Stimulated activated CD8-positive, alpha-beta memory T cell treated with anti-CD3 and anti-CD28 coated beads, Interleukin-7, amount 100 ng/mL, for 4 hours (primary cell): Measurements from ENCODE around the gene EIF2B4.

Source experiments
- DNase-seq, 2 donors: peaks; one replicate each; pipeline ENCODE4 v3.0.0-alpha.2; 2020; ENCODE audit warnings: low read depth in 2 of 2

EIF2B4 gene

GRCh38 chr2:27370026-27370815, at the start of gene EIF2B4, which contains the start of gene SNX17:
Gene EIF2B4, minus strand, starts transcription at chr2:27370338. Its CDS starts 24 bp downstream, at chr2:27370314.
Gene SNX17, plus strand, starts transcription at chr2:27370616. Its CDS starts 128 bp downstream, at chr2:27370744.
- peak; percentile 98 to 99 for DNase-seq

- no peak for DNase-seq
Observed at GRCh38 chr2:27416151-27416550, 46.0 kb upstream of the EIF2B4 start.

GRCh38 chr2:27412419-27413152, 42.4 kb upstream of the EIF2B4 start:
- DNase-seq = no peak

- peak; percentile 90 to 95 for DNase-seq
Observed at GRCh38 chr2:27409321-27410073, 39.4 kb upstream of the EIF2B4 start, which contains the start of gene PPM1G. Gene PPM1G, minus strand, starts transcription at chr2:27409591. Its CDS starts 169 bp downstream, at chr2:27409422.

- peak in 1 of 2 donors; percentile 16 for DNase-seq
Observed at GRCh38 chr2:27408601-27409320, 38.6 kb upstream of the EIF2B4 start.

- DNase-seq = no peak
Observed at GRCh38 chr2:27407798-27408491, 37.8 kb upstream of the EIF2B4 start.

GRCh38 chr2:27400348-27401135, 30.4 kb upstream of the EIF2B4 start:
- no peak for DNase-seq

- DNase-seq = no peak
Observed at GRCh38 chr2:27398962-27399361, 28.8 kb upstream of the EIF2B4 start.

- no peak for DNase-seq
Observed at GRCh38 chr2:27393225-27393624, 23.1 kb upstream of the EIF2B4 start.

GRCh38 chr2:27390822-27391679, 20.9 kb upstream of the EIF2B4 start:
- DNase-seq = no peak

GRCh38 chr2:27381577-27382181, 11.5 kb upstream of the EIF2B4 start:
- DNase-seq = no peak

GRCh38 chr2:27380626-27381545, 10.7 kb upstream of the EIF2B4 start, which contains the start of gene ZNF513:
Gene ZNF513, minus strand, starts transcription at chr2:27380734. Its CDS starts 208 bp downstream, at chr2:27380526.
- peak; percentile 73 to 85 for DNase-seq

GRCh38 chr2:27379836-27380625, 9.9 kb upstream of the EIF2B4 start:
- DNase-seq = no peak

- no peak for DNase-seq
Observed at GRCh38 chr2:27379383-27379835, 9.3 kb upstream of the EIF2B4 start.

GRCh38 chr2:27378809-27379290, 8.7 kb upstream of the EIF2B4 start:
- no peak for DNase-seq
